Keratinocyte (primary cell): ENCODE measurements around the gene TMED5. TPM values are rescaled to one million over a fixed set of nuclear protein-coding genes. Genes with fewer than 3 reads are reported as not detected.
A peak's percentile ranks its signal among the peaks of the same experiment; 100 is the strongest.

Experiments used
- DNase-seq: peaks from one replicate; pipeline ENCODE4 v3.0.0-alpha.2; 2011; ENCODE audit warnings: low read depth, missing footprints, low spot score
- FAIRE-seq: peaks from 2 replicates; lab custom pipeline; 2011; peaks lifted over from hg19 to GRCh38; lab: Jason Lieb, UNC
- H2AFZ ChIP-seq: 2 replicates; pipeline ENCODE4 v1.6.0; 2012; ENCODE audit warnings: low read length, control low read depth, inconsistent platforms; ENCODE audit not compliant: control insufficient read depth
- H3K27ac ChIP-seq: 2 replicates; pipeline ENCODE4 v1.5.1; 2011; ENCODE audit warnings: low read length; ENCODE audit not compliant: control insufficient read depth, insufficient read depth
- H3K27me3 ChIP-seq: 3 replicates; pipeline ENCODE4 v1.6.0; 2011; ENCODE audit warnings: low read length; ENCODE audit not compliant: control insufficient read depth, insufficient read depth; ENCODE audit errors: extremely low read depth
- H3K36me3 ChIP-seq, 2 experiments: 2 replicates in 1 of 2; 3 replicates in 1 of 2; pipeline ENCODE4 v1.5.1; 2011; ENCODE audit warnings: low read length in 2 of 2, mild to moderate bottlenecking in 1 of 2; ENCODE audit not compliant: control insufficient read depth in 2 of 2, insufficient read depth in 2 of 2; ENCODE audit errors: extremely low read depth in 1 of 2
- H3K4me1 ChIP-seq: 3 replicates; pipeline ENCODE4 v1.5.1; 2011; ENCODE audit warnings: low read length; ENCODE audit not compliant: control insufficient read depth, insufficient read depth; ENCODE audit errors: extremely low read depth
- H3K4me2 ChIP-seq: 3 replicates; pipeline ENCODE4 v1.6.0; 2011; ENCODE audit warnings: low read depth, low read length; ENCODE audit not compliant: control insufficient read depth, insufficient read depth; ENCODE audit errors: extremely low read depth
- H3K4me3 ChIP-seq, 3 experiments: fragments of 200-600 bp in 1 of 3; sonication (generic) in 1 of 3; 2 replicates in 2 of 3; 3 replicates in 1 of 3; pipeline ENCODE4 v1.5.1; 2011 to 2016; ENCODE audit warnings: low read length in 3 of 3, mild to moderate bottlenecking in 3 of 3, control low read depth in 2 of 3, inconsistent platforms in 1 of 3, low read depth in 1 of 3, mixed read lengths in 1 of 3, mixed run types in 1 of 3, moderate library complexity in 1 of 3; ENCODE audit not compliant: control insufficient read depth in 2 of 3, insufficient read depth in 2 of 3; ENCODE audit errors: extremely low read depth in 1 of 3
- H3K79me2 ChIP-seq: 2 replicates; pipeline ENCODE4 v1.6.0; 2012; ENCODE audit warnings: low read length; ENCODE audit not compliant: control insufficient read depth, insufficient read depth
- H3K9ac ChIP-seq: 3 replicates; pipeline ENCODE4 v1.6.0; 2011; ENCODE audit warnings: low read length; ENCODE audit not compliant: control insufficient read depth, insufficient read depth; ENCODE audit errors: extremely low read depth
- H3K9me1 ChIP-seq: 3 replicates; pipeline ENCODE4 v1.6.0; 2011; ENCODE audit warnings: low read length; ENCODE audit not compliant: control insufficient read depth, insufficient read depth; ENCODE audit errors: extremely low read depth
- H3K9me3 ChIP-seq: 2 replicates; pipeline ENCODE4 v1.5.1; 2012; ENCODE audit warnings: low read depth, low read length; ENCODE audit not compliant: control insufficient read depth
- H4K20me1 ChIP-seq: 3 replicates; pipeline ENCODE4 v1.6.0; 2011; ENCODE audit warnings: low read length; ENCODE audit not compliant: control insufficient read depth, insufficient read depth; ENCODE audit errors: extremely low read depth
- EZH2 ChIP-seq: IDR thresholded peaks from one replicate; pipeline ENCODE4 v1.6.1; 2012; ENCODE audit warnings: inconsistent platforms, mild to moderate bottlenecking, low read length, moderate library complexity
- dilution Hi-C: fragments of 300-500 bp; cut with MboI; formaldehyde crosslinking; loops from one replicate; pipeline ENCODE4 v1.7.0; 2020; ENCODE audit warnings: low sequenced_read_pairs; ENCODE audit not compliant: extremely low pct_ligation_motif_present
- polyA plus RNA-seq, 5 experiments: library from polyadenylated mRNA; depleted of rRNA in 3 of 5; stranded (reverse) in 3 of 5; stranded (forward) in 1 of 5; unstranded in 1 of 5; fragments of >200 nt; gene quantifications; 1 replicate in 1 of 5; 2 replicates in 3 of 5; 3 replicates in 1 of 5; pipeline versions ENCODE4 v1.2.1 to v1.2.3, GENCODE V29; 2011 to 2012; ENCODE audit warnings: missing spikeins in 2 of 5, low read depth in 1 of 5, low replicate concordance in 1 of 5
- TF ChIP-seq, protein P1 (sequence below), 3 experiments: IDR thresholded peaks in 1 of 3; conservative IDR thresholded peaks in 1 of 3; optimal IDR thresholded peaks in 1 of 3; 2 replicates in 2 of 3; 3 replicates in 1 of 3; pipeline versions ENCODE3 to v1.5.1; 2011; ENCODE audit warnings: low read length in 3 of 3, mild to moderate bottlenecking in 3 of 3, moderate library complexity in 2 of 3, control low read depth in 1 of 3, inconsistent platforms in 1 of 3; ENCODE audit not compliant: insufficient read depth in 2 of 3; ENCODE audit errors: extremely low read depth in 1 of 3

TMED5 gene
- polyA plus RNA-seq, 1 donor (not counting 4 experiments of a cell fraction or from before 2014, with no cell fraction given), result 55.4 TPM

GRCh38 chr1:93154898-93155297 lies 25.3 kb downstream of the TMED5 start:
- peaks cover 6% of the 10 kb centered on the region for H3K4me1 ChIP-seq
- no peak overlapping the region for H3K9ac ChIP-seq
- peak overlapping the region; percentile 19 for H3K27ac ChIP-seq
- no peaks in the 10 kb centered on the region for H3K9me1 ChIP-seq
- dilution Hi-C loops, result no loop called here
- no peaks in the 10 kb centered on the region for H3K9me3 ChIP-seq
- no peaks in the 10 kb centered on the region for H4K20me1 ChIP-seq
- H3K79me2 ChIP-seq, result no peaks in the 10 kb centered on the region
- H3K4me3 ChIP-seq, result no peak overlapping the region
- no peaks in the 10 kb centered on the region for H3K27me3 ChIP-seq
- FAIRE-seq (no peak), DNase-seq (no peak)
- TF ChIP-seq EZH2, result no peak
- TF ChIP-seq, protein P1, sequence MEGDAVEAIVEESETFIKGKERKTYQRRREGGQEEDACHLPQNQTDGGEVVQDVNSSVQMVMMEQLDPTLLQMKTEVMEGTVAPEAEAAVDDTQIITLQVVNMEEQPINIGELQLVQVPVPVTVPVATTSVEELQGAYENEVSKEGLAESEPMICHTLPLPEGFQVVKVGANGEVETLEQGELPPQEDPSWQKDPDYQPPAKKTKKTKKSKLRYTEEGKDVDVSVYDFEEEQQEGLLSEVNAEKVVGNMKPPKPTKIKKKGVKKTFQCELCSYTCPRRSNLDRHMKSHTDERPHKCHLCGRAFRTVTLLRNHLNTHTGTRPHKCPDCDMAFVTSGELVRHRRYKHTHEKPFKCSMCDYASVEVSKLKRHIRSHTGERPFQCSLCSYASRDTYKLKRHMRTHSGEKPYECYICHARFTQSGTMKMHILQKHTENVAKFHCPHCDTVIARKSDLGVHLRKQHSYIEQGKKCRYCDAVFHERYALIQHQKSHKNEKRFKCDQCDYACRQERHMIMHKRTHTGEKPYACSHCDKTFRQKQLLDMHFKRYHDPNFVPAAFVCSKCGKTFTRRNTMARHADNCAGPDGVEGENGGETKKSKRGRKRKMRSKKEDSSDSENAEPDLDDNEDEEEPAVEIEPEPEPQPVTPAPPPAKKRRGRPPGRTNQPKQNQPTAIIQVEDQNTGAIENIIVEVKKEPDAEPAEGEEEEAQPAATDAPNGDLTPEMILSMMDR (optimal IDR thresholded peaks at IDR 0.05 in 1 of 3, IDR thresholded peaks at IDR 0.05 in 1 of 3, conservative IDR thresholded peaks at IDR 0.05 in 1 of 3; ENCODE audit: extremely low read depth in 1 of 3, insufficient read depth in 2 of 3, low read length in 3 of 3), result no peak
- H3K4me2 ChIP-seq, result no peak overlapping the region
- H2AFZ ChIP-seq, result no peak overlapping the region
- peaks cover 3 to 12% of the 10 kb centered on the region in 2 experiments for H3K36me3 ChIP-seq

- peaks cover 9 to 21% of the 10 kb centered on the region in 2 experiments for H3K36me3 ChIP-seq
- no peaks in the 10 kb centered on the region for H3K9me3 ChIP-seq
- H2AFZ ChIP-seq, result no peak overlapping the region
- H3K9me1 ChIP-seq, result no peaks in the 10 kb centered on the region
- H3K79me2 ChIP-seq, result no peaks in the 10 kb centered on the region
- H3K27me3 ChIP-seq, result no peaks in the 10 kb centered on the region
- no peak overlapping the region for H3K9ac ChIP-seq
- no peak overlapping the region for H3K27ac ChIP-seq
- FAIRE-seq (no peak), DNase-seq (no peak)
- dilution Hi-C loops, result no loop called here
- H4K20me1 ChIP-seq, result no peaks in the 10 kb centered on the region
- TF ChIP-seq, protein P1 (optimal IDR thresholded peaks at IDR 0.05 in 1 of 3, IDR thresholded peaks at IDR 0.05 in 1 of 3, conservative IDR thresholded peaks at IDR 0.05 in 1 of 3; ENCODE audit: extremely low read depth in 1 of 3, insufficient read depth in 2 of 3, low read length in 3 of 3), result no peak
- no peak for TF ChIP-seq EZH2
- peaks cover 6% of the 10 kb centered on the region for H3K4me1 ChIP-seq
- H3K4me3 ChIP-seq, result no peak overlapping the region
- H3K4me2 ChIP-seq, result no peak overlapping the region
Observed at GRCh38 chr1:93152835-93153234, 27.4 kb downstream of the TMED5 start.
